ENCODE measurements around the gene NTS. TPM values are rescaled to one million over a fixed set of nuclear protein-coding genes. Genes with fewer than 3 reads are reported as not detected.

Gene NTS
- total RNA-seq (not detected), polyA plus RNA-seq (not detected)

- no peaks in the 10 kb centered on the region for H3K4me1 ChIP-seq (ENCODE audit: insufficient read depth, low read length)
- ChIA-PET POLR2A (no interaction called here), CTCF (no interaction called here)
- no peak within 1 kb of the TSS for H3K4me3 ChIP-seq (ENCODE audit: low read length)
- Mint-ChIP-seq H3K4me3 (no peak within 1 kb of the TSS), H3K27ac (no peak within 1 kb of the TSS), H3K36me3 (no peaks in the 10 kb centered on the region), H3K4me1 (no peaks in the 10 kb centered on the region), H3K9me3 (no peaks in the 10 kb centered on the region), H3K27me3 (no peaks in the 10 kb centered on the region)
- no peak for DNase-seq
- H3K27ac ChIP-seq (ENCODE audit: low read depth, low read length), result no peak within 1 kb of the TSS
- no peaks in the 10 kb centered on the region for H3K9me3 ChIP-seq (ENCODE audit: low read length)
- H3K27me3 ChIP-seq (ENCODE audit: insufficient read depth, low read length, poor library complexity, severe bottlenecking), result no peaks in the 10 kb centered on the region
- H3K36me3 ChIP-seq (ENCODE audit: insufficient read depth, low read length), result no peaks in the 10 kb centered on the region
Measured at GRCh38 chr12:85874031-85874461, at the start of gene NTS. NTS (plus strand) TSS chr12:85874295; CDS start chr12:85874404, 109 bp downstream.

GRCh38 chr12:85825746-85826145, 48.3 kb upstream of the NTS start:
- Mint-ChIP-seq H3K9me3 (peaks cover 8 to 24% (median 13%) of the 10 kb centered on the region in 5 donors), H3K4me3 (no peak overlapping the region), H3K27me3 (no peaks in the 10 kb centered on the region), H3K4me1 (no peaks in the 10 kb centered on the region), H3K27ac (no peak overlapping the region), H3K36me3 (no peaks in the 10 kb centered on the region)
- ChIA-PET POLR2A (no interaction called here), CTCF (no interaction called here)
- H3K4me3 ChIP-seq (ENCODE audit: low read length), result no peak overlapping the region
- H3K36me3 ChIP-seq (ENCODE audit: insufficient read depth, low read length), result no peaks in the 10 kb centered on the region
- no peaks in the 10 kb centered on the region for H3K4me1 ChIP-seq (ENCODE audit: insufficient read depth, low read length)
- no peaks in the 10 kb centered on the region for H3K27me3 ChIP-seq (ENCODE audit: insufficient read depth, low read length, poor library complexity, severe bottlenecking)
- H3K27ac ChIP-seq (ENCODE audit: low read depth, low read length), result no peak overlapping the region
- no peak for DNase-seq
- no peaks in the 10 kb centered on the region for H3K9me3 ChIP-seq (ENCODE audit: low read length)

- no peak overlapping the region for H3K4me3 ChIP-seq (ENCODE audit: low read length)
- no peaks in the 10 kb centered on the region for H3K4me1 ChIP-seq (ENCODE audit: insufficient read depth, low read length)
- no peak overlapping the region for H3K27ac Mint-ChIP-seq
- H3K4me3 Mint-ChIP-seq, result no peak overlapping the region
- no peaks in the 10 kb centered on the region for H3K36me3 ChIP-seq (ENCODE audit: insufficient read depth, low read length)
- no peak overlapping the region for H3K27ac ChIP-seq (ENCODE audit: low read depth, low read length)
- H3K4me1 Mint-ChIP-seq, result no peaks in the 10 kb centered on the region
- no peaks in the 10 kb centered on the region for H3K27me3 ChIP-seq (ENCODE audit: insufficient read depth, low read length, poor library complexity, severe bottlenecking)
- no peak for DNase-seq
- H3K9me3 ChIP-seq (ENCODE audit: low read length), result no peaks in the 10 kb centered on the region
- H3K36me3 Mint-ChIP-seq, result no peaks in the 10 kb centered on the region
- H3K27me3 Mint-ChIP-seq, result no peaks in the 10 kb centered on the region
- ChIA-PET CTCF (no interaction called here), POLR2A (no interaction called here)
- peaks cover 6 to 21% (median 11%) of the 10 kb centered on the region in 5 donors for H3K9me3 Mint-ChIP-seq
Measured at GRCh38 chr12:85828576-85828975, 45.5 kb upstream of the NTS start.

- Histone ChIP-seq H3K36me3 (ENCODE audit: insufficient read depth, low read length) (no peaks in the 10 kb centered on the region), H3K27me3 (ENCODE audit: insufficient read depth, low read length, poor library complexity, severe bottlenecking) (no peaks in the 10 kb centered on the region), H3K9me3 (ENCODE audit: low read length) (no peaks in the 10 kb centered on the region), H3K27ac (ENCODE audit: low read depth, low read length) (no peak overlapping the region), H3K4me1 (ENCODE audit: insufficient read depth, low read length) (no peaks in the 10 kb centered on the region), H3K4me3 (ENCODE audit: low read length) (no peak overlapping the region)
- Mint-ChIP-seq H3K27ac (no peak overlapping the region), H3K36me3 (no peaks in the 10 kb centered on the region), H3K27me3 (no peaks in the 10 kb centered on the region), H3K4me3 (no peak overlapping the region), H3K9me3 (peaks cover 0 to 16% (median 11%) of the 10 kb centered on the region in 5 donors), H3K4me1 (no peaks in the 10 kb centered on the region)
- CTCF ChIA-PET, result no interaction called here
- POLR2A ChIA-PET, result no interaction called here
- no peak for DNase-seq
Measured at GRCh38 chr12:85829391-85829790, 44.7 kb upstream of the NTS start.

- no peak overlapping the region for H3K27ac ChIP-seq (ENCODE audit: low read depth, low read length)
- H3K36me3 ChIP-seq (ENCODE audit: insufficient read depth, low read length), result no peaks in the 10 kb centered on the region
- DNase-seq, result no peak
- Mint-ChIP-seq H3K9me3 (peaks cover 0 to 16% (median 9%) of the 10 kb centered on the region in 5 donors), H3K27ac (no peak overlapping the region), H3K4me3 (no peak overlapping the region), H3K27me3 (no peaks in the 10 kb centered on the region), H3K4me1 (no peaks in the 10 kb centered on the region), H3K36me3 (no peaks in the 10 kb centered on the region)
- no peaks in the 10 kb centered on the region for H3K4me1 ChIP-seq (ENCODE audit: insufficient read depth, low read length)
- ChIA-PET POLR2A (no interaction called here), CTCF (no interaction called here)
- H3K4me3 ChIP-seq (ENCODE audit: low read length), result no peak overlapping the region
- H3K9me3 ChIP-seq (ENCODE audit: low read length), result no peaks in the 10 kb centered on the region
- H3K27me3 ChIP-seq (ENCODE audit: insufficient read depth, low read length, poor library complexity, severe bottlenecking), result no peaks in the 10 kb centered on the region
Measured at GRCh38 chr12:85831327-85831990, 42.6 kb upstream of the NTS start.

GRCh38 chr12:85833579-85833978, 40.5 kb upstream of the NTS start:
- CTCF ChIA-PET, result no interaction called here
- Mint-ChIP-seq H3K9me3 (peaks cover 0 to 9% (median 3%) of the 10 kb centered on the region in 5 donors), H3K27ac (no peak overlapping the region), H3K4me3 (no peak overlapping the region), H3K27me3 (no peaks in the 10 kb centered on the region), H3K4me1 (no peaks in the 10 kb centered on the region), H3K36me3 (no peaks in the 10 kb centered on the region)
- DNase-seq, result no peak
- POLR2A ChIA-PET, result no interaction called here
- Histone ChIP-seq H3K27ac (ENCODE audit: low read depth, low read length) (no peak overlapping the region), H3K4me3 (ENCODE audit: low read length) (no peak overlapping the region), H3K9me3 (ENCODE audit: low read length) (no peaks in the 10 kb centered on the region), H3K36me3 (ENCODE audit: insufficient read depth, low read length) (no peaks in the 10 kb centered on the region), H3K27me3 (ENCODE audit: insufficient read depth, low read length, poor library complexity, severe bottlenecking) (no peaks in the 10 kb centered on the region), H3K4me1 (ENCODE audit: insufficient read depth, low read length) (no peaks in the 10 kb centered on the region)

GRCh38 chr12:85834378-85834777, 39.7 kb upstream of the NTS start:
- POLR2A ChIA-PET, result no interaction called here
- CTCF ChIA-PET, result no interaction called here
- H3K27me3 ChIP-seq (ENCODE audit: insufficient read depth, low read length, poor library complexity, severe bottlenecking), result no peaks in the 10 kb centered on the region

GRCh38 chr12:85835426-85836196, 38.5 kb upstream of the NTS start:
- H3K36me3 Mint-ChIP-seq, result no peaks in the 10 kb centered on the region
- no peak overlapping the region for H3K27ac Mint-ChIP-seq
- Histone ChIP-seq H3K27ac (ENCODE audit: low read depth, low read length) (no peak overlapping the region), H3K4me3 (ENCODE audit: low read length) (no peak overlapping the region), H3K9me3 (ENCODE audit: low read length) (no peaks in the 10 kb centered on the region), H3K36me3 (ENCODE audit: insufficient read depth, low read length) (no peaks in the 10 kb centered on the region), H3K4me1 (ENCODE audit: insufficient read depth, low read length) (no peaks in the 10 kb centered on the region), H3K27me3 (ENCODE audit: insufficient read depth, low read length, poor library complexity, severe bottlenecking) (no peaks in the 10 kb centered on the region)
- CTCF ChIA-PET, result interaction anchor here (1.4 kb wide), 1 partner anchor 19 kb away, joined by 3 read pairs; no protein-coding TSS in a partner anchor
- no peaks in the 10 kb centered on the region for H3K27me3 Mint-ChIP-seq
- DNase-seq, result no peak
- H3K4me1 Mint-ChIP-seq, result no peaks in the 10 kb centered on the region
- peaks cover 0 to 3% (median 2%) of the 10 kb centered on the region in 5 donors for H3K9me3 Mint-ChIP-seq
- POLR2A ChIA-PET, result no interaction called here
- H3K4me3 Mint-ChIP-seq, result no peak overlapping the region

More at GRCh38 chr12:85834378-85834777, 39.7 kb upstream of the NTS start:
- Mint-ChIP-seq H3K4me3 (no peak overlapping the region), H3K27ac (no peak overlapping the region), H3K4me1 (no peaks in the 10 kb centered on the region), H3K36me3 (no peaks in the 10 kb centered on the region), H3K27me3 (no peaks in the 10 kb centered on the region), H3K9me3 (peaks cover 0 to 9% (median 3%) of the 10 kb centered on the region in 5 donors)
- no peaks in the 10 kb centered on the region for H3K9me3 ChIP-seq (ENCODE audit: low read length)
- no peak for DNase-seq
- H3K36me3 ChIP-seq (ENCODE audit: insufficient read depth, low read length), result no peaks in the 10 kb centered on the region
- H3K4me1 ChIP-seq (ENCODE audit: insufficient read depth, low read length), result no peaks in the 10 kb centered on the region
- H3K4me3 ChIP-seq (ENCODE audit: low read length), result no peak overlapping the region
- H3K27ac ChIP-seq (ENCODE audit: low read depth, low read length), result no peak overlapping the region
